Lung (tissue), 12 donors: ENCODE measurements around the gene CEP250. TPM values are rescaled to one million over a fixed set of nuclear protein-coding genes. Genes with fewer than 3 reads are reported as not detected.
"Not testable (repeated sequence)": the region's sequence is repeated elsewhere in the genome, so short reads cannot be mapped to it uniquely, and the experiment has no call there.

ENCODE experiments used
- ATAC-seq: fragments of 200-7000 bp; cut with Tn5 transposase; one replicate; pipeline ENCODE4 v1.9.1; 2020; ENCODE audit warnings: moderate number of reproducible peaks; ENCODE audit not compliant: insufficient read depth, low FRiP score
- DNase-seq, 3 donors: peaks; one replicate each; pipeline ENCODE4 v3.0.0-alpha.2; 2013 to 2017
- H3K27ac ChIP-seq, 2 donors: one replicate each; pipeline ENCODE4 v1.5.1; 2013; ENCODE audit warnings: mild to moderate bottlenecking in 2 of 2, moderate library complexity in 2 of 2, control low read depth in 1 of 2, inconsistent platforms in 1 of 2, low read depth in 1 of 2, low read length in 1 of 2
- H3K27me3 ChIP-seq, 3 donors: one replicate each; pipeline ENCODE4 v1.5.1; 2013; ENCODE audit warnings: low read length in 2 of 3; ENCODE audit not compliant: control insufficient read depth in 3 of 3, insufficient read depth in 3 of 3
- H3K36me3 ChIP-seq, 4 donors: one replicate each; pipeline ENCODE4 v1.5.1; 2013; ENCODE audit warnings: low read length in 4 of 4, mild to moderate bottlenecking in 1 of 4, moderate library complexity in 1 of 4; ENCODE audit not compliant: control insufficient read depth in 4 of 4, insufficient read depth in 4 of 4
- H3K4me1 ChIP-seq, 5 donors: one replicate each; pipeline ENCODE4 v1.5.1; 2013; ENCODE audit warnings: low read length in 5 of 5, mild to moderate bottlenecking in 2 of 5, moderate library complexity in 1 of 5; ENCODE audit not compliant: control insufficient read depth in 5 of 5, insufficient read depth in 5 of 5
- H3K4me3 ChIP-seq: one replicate; pipeline ENCODE4 v1.5.1; 2013; ENCODE audit warnings: mild to moderate bottlenecking, control low read depth, moderate library complexity
- H3K9ac ChIP-seq, 2 donors: one replicate each; pipeline ENCODE4 v1.5.1; 2013; ENCODE audit warnings: low read length in 2 of 2, control low read depth in 1 of 2; ENCODE audit not compliant: insufficient read depth in 1 of 2
- H3K9me3 ChIP-seq, 4 donors: one replicate each; pipeline ENCODE4 v1.5.1; 2013; ENCODE audit warnings: low read length in 3 of 4, mild to moderate bottlenecking in 1 of 4, moderate library complexity in 1 of 4; ENCODE audit not compliant: control insufficient read depth in 4 of 4, insufficient read depth in 3 of 4
- WGBS, 2 donors: extraction: QIAGEN DNeasy Blood & Tissue Kit; methylation state at CpG; one replicate each; pipeline ENCODE4 v1.1.7; 2013; 5-methylcytosine and 5-hydroxymethylcytosine counted together
- polyA plus RNA-seq, 2 donors: library from polyadenylated mRNA; stranded (reverse); fragments of 200-250 nt; gene quantifications; one replicate each; pipeline ENCODE4 v1.2.1, GENCODE V29; 2013
- total RNA-seq, 2 donors: library from RNA; depleted of rRNA in 1 of 2; stranded (reverse); fragments of >200 nt in 1 of 2; gene quantifications; one replicate each; pipeline ENCODE4 v1.2.1, GENCODE V29; 2014 to 2021
- TF ChIP-seq, protein P1 (sequence below): IDR thresholded peaks from 2 replicates; pipeline ENCODE4 v1.5.1; 2012; ENCODE audit warnings: mild to moderate bottlenecking; ENCODE audit errors: control extremely low read depth, extremely low read depth
- donor health status: control.
- donor health status: control.
- donor health status: Bipolar disorder and iron deficiency.
- donor health status: healthy.
- donor health status: DM: yes; HTN: yes; CAD: no.

The CEP250 gene
- total and polyA plus RNA-seq, 4 donors, result 8.7 to 34.5 (median 19.7) TPM

- DNase-seq, result no peak
- Histone ChIP-seq H3K27me3 (no peaks in the 10 kb centered on the region), H3K9ac (no peak overlapping the region), H3K4me1 (peaks cover 0 to 8% (median 0%) of the 10 kb centered on the region in 5 donors), H3K27ac (no peak overlapping the region), H3K9me3 (no peaks in the 10 kb centered on the region), H3K36me3 (peaks cover 4 to 21% (median 12%) of the 10 kb centered on the region in 4 donors), H3K4me3 (no peak overlapping the region)
- WGBS, 2 donors, result 94 to 100% methylated on average over 4 of the region's 4 CpGs
- TF ChIP-seq, protein P1, sequence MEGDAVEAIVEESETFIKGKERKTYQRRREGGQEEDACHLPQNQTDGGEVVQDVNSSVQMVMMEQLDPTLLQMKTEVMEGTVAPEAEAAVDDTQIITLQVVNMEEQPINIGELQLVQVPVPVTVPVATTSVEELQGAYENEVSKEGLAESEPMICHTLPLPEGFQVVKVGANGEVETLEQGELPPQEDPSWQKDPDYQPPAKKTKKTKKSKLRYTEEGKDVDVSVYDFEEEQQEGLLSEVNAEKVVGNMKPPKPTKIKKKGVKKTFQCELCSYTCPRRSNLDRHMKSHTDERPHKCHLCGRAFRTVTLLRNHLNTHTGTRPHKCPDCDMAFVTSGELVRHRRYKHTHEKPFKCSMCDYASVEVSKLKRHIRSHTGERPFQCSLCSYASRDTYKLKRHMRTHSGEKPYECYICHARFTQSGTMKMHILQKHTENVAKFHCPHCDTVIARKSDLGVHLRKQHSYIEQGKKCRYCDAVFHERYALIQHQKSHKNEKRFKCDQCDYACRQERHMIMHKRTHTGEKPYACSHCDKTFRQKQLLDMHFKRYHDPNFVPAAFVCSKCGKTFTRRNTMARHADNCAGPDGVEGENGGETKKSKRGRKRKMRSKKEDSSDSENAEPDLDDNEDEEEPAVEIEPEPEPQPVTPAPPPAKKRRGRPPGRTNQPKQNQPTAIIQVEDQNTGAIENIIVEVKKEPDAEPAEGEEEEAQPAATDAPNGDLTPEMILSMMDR, result no peak
- ATAC-seq, result no peak
Observed at GRCh38 chr20:35515341-35515740, 59.9 kb downstream of the CEP250 start.

- Histone ChIP-seq H3K4me1 (peaks cover 0 to 8% (median 0%) of the 10 kb centered on the region in 5 donors), H3K27me3 (no peaks in the 10 kb centered on the region), H3K9ac (no peak overlapping the region), H3K27ac (no peak overlapping the region), H3K36me3 (peaks cover 2 to 19% (median 11%) of the 10 kb centered on the region in 4 donors), H3K4me3 (no peak overlapping the region), H3K9me3 (no peaks in the 10 kb centered on the region)
- WGBS, 2 donors, result 78 to 85% methylated on average over 3 of the region's 3 CpGs
- peak; percentile 41 for ATAC-seq
- TF ChIP-seq, protein P1, result no peak
- DNase-seq, result no peak
Observed at GRCh38 chr20:35515949-35516645, 60.7 kb downstream of the CEP250 start.

DNA sequence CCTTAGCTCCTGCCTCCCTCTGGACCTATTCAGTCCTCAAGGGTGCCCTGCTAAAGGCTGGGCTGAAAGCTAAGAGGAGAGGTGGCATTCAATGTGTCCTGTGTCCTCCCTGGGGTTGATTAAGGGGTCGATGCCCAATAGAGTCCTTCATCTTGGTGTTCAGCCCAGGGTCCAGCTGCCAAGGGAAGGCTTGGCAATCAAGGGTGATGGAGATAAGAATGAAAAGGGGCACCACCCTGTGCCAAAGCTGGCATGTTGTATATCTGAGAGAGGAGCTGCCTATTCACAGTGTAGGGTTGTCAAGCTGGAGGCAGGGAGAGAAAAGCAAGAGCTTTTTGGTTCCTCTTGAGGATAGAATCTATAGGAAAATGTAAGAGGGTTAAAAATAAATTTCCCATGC lies 61.7 kb downstream of the CEP250 start:
- Histone ChIP-seq H3K27ac (no peak overlapping the region), H3K4me1 (peaks cover 0 to 8% (median 0%) of the 10 kb centered on the region in 5 donors), H3K27me3 (no peaks in the 10 kb centered on the region), H3K9ac (no peak overlapping the region), H3K9me3 (no peaks in the 10 kb centered on the region), H3K4me3 (no peak overlapping the region), H3K36me3 (peaks cover under 1 to 13% (median 4%) of the 10 kb centered on the region in 4 donors)
- no peak for DNase-seq
- ATAC-seq, result no peak
- TF ChIP-seq, protein P1, result no peak
- WGBS, 2 donors, result 73 to 95% methylated on average over 1 of the region's 1 CpG

GRCh38 chr20:35517767-35518166 lies 62.4 kb downstream of the CEP250 start:
- DNase-seq, ATAC-seq, H3K27me3 ChIP-seq, H3K4me1 ChIP-seq, H3K9ac ChIP-seq, H3K4me3 ChIP-seq, H3K27ac ChIP-seq, H3K9me3 ChIP-seq: not testable (repeated sequence)
- H3K36me3 ChIP-seq, result peaks cover 0 to 10% (median 1%) of the 10 kb centered on the region in 4 donors
- 92 to 93% methylated on average over 5 of the region's 5 CpGs for WGBS, 2 donors
